Measurements from ENCODE around the gene ARHGAP25. TPM values are rescaled to one million over a fixed set of nuclear protein-coding genes. Genes with fewer than 3 reads are reported as not detected.

ARHGAP25 gene
- total and polyA plus RNA-seq, 2 of the 4 experiments (the other 2 are of a cell fraction), result 0.29 to 0.36 TPM

- no peak overlapping the region for H2AK9ac ChIP-seq (replicated peaks; ENCODE audit: low read depth, low read length, poor library complexity)
- no peak overlapping the region for H3K14ac ChIP-seq (replicated peaks; ENCODE audit: low read depth, low read length)
- H3K79me1 ChIP-seq (ENCODE audit: low read depth in 1 of 2, low read length in 2 of 2), result no peaks in the 10 kb centered on the region
- H4K8ac ChIP-seq (ENCODE audit: low read depth in 2 of 2, low read length in 2 of 2), result no peak overlapping the region
- no peaks in the 10 kb centered on the region for H3K27me3 ChIP-seq (ENCODE audit: control insufficient read depth, insufficient read depth, low read length)
- H3K4me3 ChIP-seq (ENCODE audit: insufficient read depth, low read depth, low read length), result no peak overlapping the region
- H3K9ac ChIP-seq (ENCODE audit: low read depth, low read length), result no peak overlapping the region
- no peak overlapping the region for H2AFZ ChIP-seq (replicated peaks; ENCODE audit: low read length, poor library complexity)
- DNase-seq, result no peak
- no peaks in the 10 kb centered on the region for H4K20me1 ChIP-seq (ENCODE audit: insufficient read depth, low read length)
- H3K4me1 ChIP-seq (ENCODE audit: control insufficient read depth, insufficient read depth, low read length), result peaks cover 25% of the 10 kb centered on the region
- no CpG with 5 or more reads among the region's 2 CpGs for whole genome bisulfite sequencing, 2 experiments (ENCODE audit: extremely low coverage in 2 of 2, insufficient read length in 1 of 2)
- no peak overlapping the region for H2AK5ac ChIP-seq (ENCODE audit: low read depth, low read length)
- H3K9me3 ChIP-seq (ENCODE audit: control insufficient read depth, insufficient read depth, low read length), result no peaks in the 10 kb centered on the region
- in situ Hi-C loops (cut with MboI; ENCODE audit: low sequenced_read_pairs) (no loop called here), dilution Hi-C loops (cut with HindIII; ENCODE audit: low sequenced_read_pairs, unreplicated experiment) (no loop called here), intact Hi-C loops (cut with micrococcal nuclease) (no loop called here)
- H3K4ac ChIP-seq (ENCODE audit: low read depth, low read length), result no peak overlapping the region
- H3K23ac ChIP-seq (ENCODE audit: low read depth, low read length), result no peak overlapping the region
- no peak overlapping the region for H2BK20ac ChIP-seq (ENCODE audit: low read depth, low read length)
- ChIA-PET POLR2A (ENCODE audit: unreplicated experiment) (no interaction called here), CTCF (no interaction called here)
- no peak for ATAC-seq (ENCODE audit: low read depth)
- no peaks in the 10 kb centered on the region for H3K36me3 ChIP-seq (ENCODE audit: control insufficient read depth, insufficient read depth, low read length)
- BruUV-seq (replicated peaks), result no TSS peak
- H4K91ac ChIP-seq (ENCODE audit: insufficient read depth, low read depth, low read length), result no peak overlapping the region
- 0 out of 3 replicates have a peak overlapping the region, but pooled peaks have one; percentile 25 for H2BK15ac ChIP-seq (ENCODE audit: low read depth, low read length)
- no peak overlapping the region for H2BK5ac ChIP-seq (ENCODE audit: low read depth, low read length, poor library complexity, severe bottlenecking)
- H3K4me2 ChIP-seq (ENCODE audit: low read depth, low read length), result no peak overlapping the region
- no peak overlapping the region for H4K5ac ChIP-seq (ENCODE audit: low read depth, low read length)
- TF ChIP-seq BHLHE40 (IDR thresholded peaks at IDR 0.05; ENCODE audit: low read depth, low read length), result no peak
- no peak for TF ChIP-seq CHD1 (IDR thresholded peaks at IDR 0.05; ENCODE audit: low read depth, low read length)
- TF ChIP-seq MAZ (IDR thresholded peaks at IDR 0.05; ENCODE audit: borderline replicate concordance, low read depth, low read length), result no peak
- no peak for TF ChIP-seq CEBPB (IDR thresholded peaks at IDR 0.05; ENCODE audit: low read depth, low read length)
- no peak for TF ChIP-seq SMC3 (IDR thresholded peaks at IDR 0.05; ENCODE audit: low read depth, low read length)
- TF ChIP-seq, protein P1, sequence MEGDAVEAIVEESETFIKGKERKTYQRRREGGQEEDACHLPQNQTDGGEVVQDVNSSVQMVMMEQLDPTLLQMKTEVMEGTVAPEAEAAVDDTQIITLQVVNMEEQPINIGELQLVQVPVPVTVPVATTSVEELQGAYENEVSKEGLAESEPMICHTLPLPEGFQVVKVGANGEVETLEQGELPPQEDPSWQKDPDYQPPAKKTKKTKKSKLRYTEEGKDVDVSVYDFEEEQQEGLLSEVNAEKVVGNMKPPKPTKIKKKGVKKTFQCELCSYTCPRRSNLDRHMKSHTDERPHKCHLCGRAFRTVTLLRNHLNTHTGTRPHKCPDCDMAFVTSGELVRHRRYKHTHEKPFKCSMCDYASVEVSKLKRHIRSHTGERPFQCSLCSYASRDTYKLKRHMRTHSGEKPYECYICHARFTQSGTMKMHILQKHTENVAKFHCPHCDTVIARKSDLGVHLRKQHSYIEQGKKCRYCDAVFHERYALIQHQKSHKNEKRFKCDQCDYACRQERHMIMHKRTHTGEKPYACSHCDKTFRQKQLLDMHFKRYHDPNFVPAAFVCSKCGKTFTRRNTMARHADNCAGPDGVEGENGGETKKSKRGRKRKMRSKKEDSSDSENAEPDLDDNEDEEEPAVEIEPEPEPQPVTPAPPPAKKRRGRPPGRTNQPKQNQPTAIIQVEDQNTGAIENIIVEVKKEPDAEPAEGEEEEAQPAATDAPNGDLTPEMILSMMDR (conservative IDR thresholded peaks at IDR 0.05; ENCODE audit: low read depth, low read length), result no peak
- no peak for TF ChIP-seq NFE2L2 (IDR thresholded peaks at IDR 0.05; ENCODE audit: low read depth, low read length)
- TF ChIP-seq MAFK (IDR thresholded peaks at IDR 0.05; ENCODE audit: low read depth, low read length), result no peak
- TF ChIP-seq, protein P2, sequence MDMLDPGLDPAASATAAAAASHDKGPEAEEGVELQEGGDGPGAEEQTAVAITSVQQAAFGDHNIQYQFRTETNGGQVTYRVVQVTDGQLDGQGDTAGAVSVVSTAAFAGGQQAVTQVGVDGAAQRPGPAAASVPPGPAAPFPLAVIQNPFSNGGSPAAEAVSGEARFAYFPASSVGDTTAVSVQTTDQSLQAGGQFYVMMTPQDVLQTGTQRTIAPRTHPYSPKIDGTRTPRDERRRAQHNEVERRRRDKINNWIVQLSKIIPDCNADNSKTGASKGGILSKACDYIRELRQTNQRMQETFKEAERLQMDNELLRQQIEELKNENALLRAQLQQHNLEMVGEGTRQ (IDR thresholded peaks at IDR 0.05; ENCODE audit: low read depth, low read length), result no peak
- no peak for TF ChIP-seq RAD21 (IDR thresholded peaks at IDR 0.05; ENCODE audit: low read length)
- no peak for TF ChIP-seq RCOR1 (IDR thresholded peaks at IDR 0.05; ENCODE audit: insufficient replicate concordance, low read length)
- no peak for TF ChIP-seq FOS (IDR thresholded peaks at IDR 0.05; ENCODE audit: low read depth, low read length)
- TF ChIP-seq POLR2A (IDR thresholded peaks at IDR 0.05; ENCODE audit: low read depth, low read length), result no peak
- no peak for TF ChIP-seq RFX5 (IDR thresholded peaks at IDR 0.05; ENCODE audit: low read depth, low read length)
- H3K9me1 ChIP-seq (ENCODE audit: insufficient read depth, low read length), result peaks cover 18% of the 10 kb centered on the region
- H3K18ac ChIP-seq (ENCODE audit: low read depth, low read length), result no peak overlapping the region
- H2BK120ac ChIP-seq (ENCODE audit: low read depth, low read length), result no peak overlapping the region
- H3K56ac ChIP-seq (ENCODE audit: extremely low read depth, insufficient read depth, low read length), result no peak overlapping the region
- no peak overlapping the region for H3K27ac ChIP-seq (ENCODE audit: insufficient read depth, low read length)
Measured at GRCh38 chr2:68772109-68772508, 37.5 kb downstream of the ARHGAP25 start.
